DOHH2 (cell line): ENCODE data around the gene ITGA2B.

Experiments used
- H3F3A ChIP-seq: fragments of 200-600 bp; sonication (generic), shearing (Covaris generic); 2 replicates; pipeline ENCODE4 v1.6.0; 2016; ENCODE audit warnings: antibody characterized with exemption, mild to moderate bottlenecking; ENCODE audit not compliant: control insufficient read depth, insufficient read depth
- H3K27ac ChIP-seq: fragments of 200-600 bp; sonication (generic); 2 replicates; pipeline ENCODE4 v1.5.1; 2014; ENCODE audit warnings: low read depth, mild to moderate bottlenecking, low read length, moderate library complexity
- H3K27me3 ChIP-seq: fragments of 200-600 bp; sonication (generic); 2 replicates; pipeline ENCODE4 v1.6.1; 2014; ENCODE audit warnings: mild to moderate bottlenecking, low read length, mixed read lengths; ENCODE audit not compliant: control insufficient read depth
- H3K36me3 ChIP-seq: fragments of 200-600 bp; sonication (generic); 2 replicates; pipeline ENCODE4 v1.6.1; 2014; ENCODE audit warnings: mild to moderate bottlenecking, low read length, moderate library complexity, mixed read lengths; ENCODE audit not compliant: control insufficient read depth
- H3K4me1 ChIP-seq: fragments of 200-600 bp; sonication (generic); 2 replicates; pipeline ENCODE4 v1.6.1; 2014; ENCODE audit warnings: mild to moderate bottlenecking, low read length, mixed read lengths; ENCODE audit not compliant: control insufficient read depth
- H3K4me2 ChIP-seq: fragments of 200-600 bp; sonication (generic); 2 replicates; pipeline ENCODE4 v1.6.0; 2014; ENCODE audit warnings: mild to moderate bottlenecking, low read length, moderate library complexity
- H3K4me3 ChIP-seq: fragments of 200-600 bp; sonication (generic); 2 replicates; pipeline ENCODE4 v1.5.1; 2014; ENCODE audit warnings: mild to moderate bottlenecking, low read length, mixed read lengths
- H3K79me2 ChIP-seq: fragments of 200-600 bp; sonication (generic); 2 replicates; pipeline ENCODE4 v1.6.1; 2014; ENCODE audit warnings: mild to moderate bottlenecking, low read length, mixed read lengths; ENCODE audit not compliant: control insufficient read depth
- H3K9me2 ChIP-seq: fragments of 200-600 bp; sonication (generic); replicated peaks from 2 replicates; pipeline ENCODE4 v1.6.1; 2014; ENCODE audit warnings: mild to moderate bottlenecking, low read length, mixed read lengths; ENCODE audit not compliant: control insufficient read depth
- H3K9me3 ChIP-seq: fragments of 200-600 bp; sonication (generic); 2 replicates; pipeline ENCODE4 v1.6.1; 2014; ENCODE audit warnings: antibody characterized with exemption, low read length, mixed read lengths; ENCODE audit not compliant: control insufficient read depth, insufficient read depth
- H4K20me1 ChIP-seq: fragments of 200-600 bp; sonication (generic); 2 replicates; pipeline ENCODE4 v1.6.0; 2014; ENCODE audit warnings: low read depth, mild to moderate bottlenecking, antibody characterized with exemption, low read length, moderate library complexity; ENCODE audit not compliant: control insufficient read depth, insufficient read depth
- EZH2phosphoT487 ChIP-seq: fragments of 200-600 bp; sonication (generic); IDR thresholded peaks from 2 replicates; pipeline ENCODE4 v1.6.1; 2017; ENCODE audit warnings: borderline replicate concordance, mild to moderate bottlenecking, antibody characterized with exemption, low read length, moderate library complexity, mixed read lengths
- TF ChIP-seq, protein P1 (sequence below): fragments of 200-600 bp; sonication (generic); IDR thresholded peaks from one replicate; pipeline ENCODE4 v1.5.1; 2014; ENCODE audit warnings: antibody characterized with exemption, mild to moderate bottlenecking, low read depth, low read length; ENCODE audit not compliant: poor library complexity, severe bottlenecking

Gene ITGA2B

GRCh38 chr17:44389723-44390202 lies 314 bp upstream of the ITGA2B start:
- Histone ChIP-seq H3K36me3 (no peaks in the 10 kb centered on the region), H3K9me2 (no peaks in the 10 kb centered on the region), H3K9me3 (no peaks in the 10 kb centered on the region), H3K4me3 (no peak overlapping the region), H4K20me1 (no peaks in the 10 kb centered on the region), H3K79me2 (no peaks in the 10 kb centered on the region), H3F3A (0 out of 2 replicates have a peak, but pooled peaks cover 2% of the 10 kb centered on the region), H3K27ac (no peak overlapping the region), H3K27me3 (peaks cover 10% of the 10 kb centered on the region), H3K4me2 (no peak overlapping the region), H3K4me1 (peaks cover 4% of the 10 kb centered on the region; the same call in 1 of the 2 replicates)
- no peak for TF ChIP-seq EZH2phosphoT487
- TF ChIP-seq, protein P1, sequence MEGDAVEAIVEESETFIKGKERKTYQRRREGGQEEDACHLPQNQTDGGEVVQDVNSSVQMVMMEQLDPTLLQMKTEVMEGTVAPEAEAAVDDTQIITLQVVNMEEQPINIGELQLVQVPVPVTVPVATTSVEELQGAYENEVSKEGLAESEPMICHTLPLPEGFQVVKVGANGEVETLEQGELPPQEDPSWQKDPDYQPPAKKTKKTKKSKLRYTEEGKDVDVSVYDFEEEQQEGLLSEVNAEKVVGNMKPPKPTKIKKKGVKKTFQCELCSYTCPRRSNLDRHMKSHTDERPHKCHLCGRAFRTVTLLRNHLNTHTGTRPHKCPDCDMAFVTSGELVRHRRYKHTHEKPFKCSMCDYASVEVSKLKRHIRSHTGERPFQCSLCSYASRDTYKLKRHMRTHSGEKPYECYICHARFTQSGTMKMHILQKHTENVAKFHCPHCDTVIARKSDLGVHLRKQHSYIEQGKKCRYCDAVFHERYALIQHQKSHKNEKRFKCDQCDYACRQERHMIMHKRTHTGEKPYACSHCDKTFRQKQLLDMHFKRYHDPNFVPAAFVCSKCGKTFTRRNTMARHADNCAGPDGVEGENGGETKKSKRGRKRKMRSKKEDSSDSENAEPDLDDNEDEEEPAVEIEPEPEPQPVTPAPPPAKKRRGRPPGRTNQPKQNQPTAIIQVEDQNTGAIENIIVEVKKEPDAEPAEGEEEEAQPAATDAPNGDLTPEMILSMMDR = no peak

GRCh38 chr17:44387804-44388203 lies 1.6 kb downstream of the ITGA2B start:
- Histone ChIP-seq H3K4me1 (peaks cover 5% of the 10 kb centered on the region; the same call in 1 of the 2 replicates), H3K27ac (no peak overlapping the region), H3K36me3 (no peaks in the 10 kb centered on the region), H4K20me1 (no peaks in the 10 kb centered on the region), H3K27me3 (peaks cover 15% of the 10 kb centered on the region), H3K9me3 (no peaks in the 10 kb centered on the region), H3K4me3 (no peak overlapping the region), H3K79me2 (no peaks in the 10 kb centered on the region), H3K4me2 (no peak overlapping the region), H3F3A (0 out of 2 replicates have a peak, but pooled peaks cover 2% of the 10 kb centered on the region), H3K9me2 (no peaks in the 10 kb centered on the region)
- TF ChIP-seq, protein P1 = no peak
- TF ChIP-seq EZH2phosphoT487 = no peak

GRCh38 chr17:44386182-44386525 lies 3.3 kb downstream of the ITGA2B start:
- no peak overlapping the region for H3K27ac ChIP-seq
- no peak overlapping the region for H3K4me3 ChIP-seq

More at GRCh38 chr17:44386182-44386525, 3.3 kb downstream of the ITGA2B start:
- no peaks in the 10 kb centered on the region for H3K79me2 ChIP-seq
- peaks cover 15% of the 10 kb centered on the region for H3K27me3 ChIP-seq
- H3F3A ChIP-seq = 0 out of 2 replicates have a peak, but pooled peaks cover 2% of the 10 kb centered on the region
- H3K9me3 ChIP-seq = no peaks in the 10 kb centered on the region
- TF ChIP-seq, protein P1 = no peak
- no peak for TF ChIP-seq EZH2phosphoT487
- H4K20me1 ChIP-seq = no peaks in the 10 kb centered on the region
- H3K4me2 ChIP-seq = no peak overlapping the region
- peaks cover 5% of the 10 kb centered on the region; the same call in 1 of the 2 replicates for H3K4me1 ChIP-seq
- H3K36me3 ChIP-seq = no peaks in the 10 kb centered on the region
- H3K9me2 ChIP-seq = no peaks in the 10 kb centered on the region
